K562 (cell line): Measurements from ENCODE around the gene SLC39A5. TPM values are rescaled to one million over a fixed set of nuclear protein-coding genes. Genes with fewer than 3 reads are reported as not detected.

Experiments
- BACH1 ChIP-seq: fragments of 200-800 bp; sonication (Bioruptor generic); IDR thresholded peaks from 2 replicates; pipeline ENCODE4 v1.6.1; 2016; ENCODE audit warnings: missing genetic modification characterization, missing compliant biosample characterization
- CXXC5 ChIP-seq: fragments of 250-450 bp; sonication (Bioruptor Pico); IDR thresholded peaks from 2 replicates; pipeline ENCODE4 v1.8.0; 2022; ENCODE audit warnings: inconsistent platforms, mild to moderate bottlenecking, moderate library complexity
- ESRRA ChIP-seq: fragments of 450-650 bp; IDR thresholded peaks from 2 replicates; pipeline ENCODE4 v1.6.1; 2014; ENCODE audit warnings: low read depth, mild to moderate bottlenecking, moderate library complexity, borderline replicate concordance
- FOXM1 ChIP-seq, 2 experiments: fragments of 450-650 bp in 1 of 2; sonication (generic) in 1 of 2; formaldehyde crosslinking in 1 of 2; IDR thresholded peaks; 2 replicates each; pipeline versions ENCODE4 v1.6.1 to v1.9.0; 2017 to 2022; ENCODE audit warnings: low read depth in 2 of 2, mild to moderate bottlenecking in 2 of 2, missing genetic modification reagents in 1 of 2, moderate library complexity in 1 of 2
- GABPB1 ChIP-seq: sonication (generic); formaldehyde crosslinking; IDR thresholded peaks from 2 replicates; pipeline ENCODE4 v1.8.0; 2022; ENCODE audit warnings: mild to moderate bottlenecking, missing genetic modification reagents
- GATAD2A ChIP-seq: fragments of 450-650 bp; IDR thresholded peaks from 2 replicates; pipeline ENCODE4 v1.6.1; 2017
- KDM5B ChIP-seq: fragments of 200-600 bp; sonication (generic); IDR thresholded peaks from 2 replicates; pipeline ENCODE4 v1.6.1; 2012; ENCODE audit warnings: low read depth, mild to moderate bottlenecking, moderate library complexity, low read length, control low read depth, inconsistent platforms; ENCODE audit not compliant: insufficient replicate concordance
- KLF13 ChIP-seq: fragments of 450-650 bp; IDR thresholded peaks from 2 replicates; pipeline ENCODE4 v1.6.1; 2016; ENCODE audit warnings: missing genetic modification characterization, low read depth, mild to moderate bottlenecking, missing compliant biosample characterization, moderate library complexity, borderline replicate concordance
- MAZ ChIP-seq, 2 experiments: fragments of 450-650 bp in 1 of 2; sonication (generic) in 1 of 2; formaldehyde crosslinking; IDR thresholded peaks in 1 of 2; conservative IDR thresholded peaks in 1 of 2; 2 replicates each; pipeline versions ENCODE4 v1.4.0 to v1.5.0; 2020; ENCODE audit warnings: mild to moderate bottlenecking in 1 of 2, missing genetic modification reagents in 1 of 2
- MEF2A ChIP-seq: IDR thresholded peaks from 2 replicates; pipeline ENCODE4 v1.6.1; 2011; ENCODE audit warnings: low read depth, mild to moderate bottlenecking, low read length, moderate library complexity; ENCODE audit not compliant: control insufficient read depth
- MIER1 ChIP-seq: fragments of 450-650 bp; IDR thresholded peaks from 2 replicates; pipeline ENCODE4 v1.6.1; 2016; ENCODE audit warnings: antibody characterized with exemption, mild to moderate bottlenecking, low read depth
- PHF20 ChIP-seq: fragments of 450-650 bp; IDR thresholded peaks from 2 replicates; pipeline ENCODE4 v1.6.1; 2018; ENCODE audit not compliant: partially characterized antibody
- RNF2 ChIP-seq: sonication (generic); IDR thresholded peaks from 2 replicates; pipeline ENCODE4 v1.6.1; 2016
- SLC30A9 ChIP-seq: fragments of 250-450 bp; sonication (Bioruptor Pico); IDR thresholded peaks from 2 replicates; pipeline ENCODE4 v1.8.0; 2022; ENCODE audit warnings: mild to moderate bottlenecking, moderate library complexity
- TAL1 ChIP-seq: fragments of 450-650 bp; IDR thresholded peaks from 2 replicates; pipeline ENCODE4 v1.6.1; 2016; ENCODE audit warnings: mild to moderate bottlenecking
- TARDBP ChIP-seq: fragments of 450-650 bp; IDR thresholded peaks from 2 replicates; pipeline ENCODE4 v1.6.1; 2016
- TEAD1 ChIP-seq, 2 experiments: fragments of 450-650 bp in 1 of 2; sonication (generic) in 1 of 2; formaldehyde crosslinking; IDR thresholded peaks; 2 replicates each; pipeline versions ENCODE4 v1.4.0 to v1.8.0; 2020 to 2022; ENCODE audit warnings: mild to moderate bottlenecking in 2 of 2, missing genetic modification reagents in 1 of 2
- ZFP36 ChIP-seq: fragments of 150-350 bp; IDR thresholded peaks from 2 replicates; pipeline ENCODE4 v1.6.1; 2018; ENCODE audit warnings: low read length, low read depth; ENCODE audit not compliant: partially characterized antibody
- ZNF224 ChIP-seq: sonication (generic); formaldehyde crosslinking; IDR thresholded peaks from 2 replicates; pipeline ENCODE4 v1.8.0; 2022; ENCODE audit warnings: mild to moderate bottlenecking, missing genetic modification reagents
- polyA plus RNA-seq, 8 experiments: library from polyadenylated mRNA; depleted of rRNA in 4 of 8; stranded (reverse) in 5 of 8; unstranded in 3 of 8; fragments of >200 nt; fragmentation: Nextera tagmentation in 2 of 8; fragmentation: Illumina TruSeq in 1 of 8; extraction: Ambion mirVana in 2 of 8; extraction: Trizol in 1 of 8; gene quantifications; 2 replicates each; pipeline versions ENCODE4 v1.2.1 to v1.2.3, GENCODE V29; 2011 to 2014; ENCODE audit warnings: inconsistent platforms in 1 of 8, missing spikeins in 1 of 8
- total RNA-seq, 7 experiments: library from RNA; depleted of rRNA in 6 of 7; stranded (reverse); fragments of >200 nt in 6 of 7; fragmentation: Illumina TruSeq in 2 of 7; extraction: Trizol in 2 of 7; gene quantifications; 2 replicates each; pipeline versions ENCODE4 v1.2.1 to v1.2.3, GENCODE V29; 2011 to 2021; ENCODE audit warnings: low replicate concordance in 1 of 7
- TF ChIP-seq, protein P1 (sequence below): sonication (generic); formaldehyde crosslinking; IDR thresholded peaks from 2 replicates; pipeline ENCODE4 v1.8.1; 2023; ENCODE audit warnings: mild to moderate bottlenecking, missing genetic modification reagents
- TF ChIP-seq, protein P2 (sequence below): fragments of 450-650 bp; formaldehyde crosslinking; IDR thresholded peaks from 2 replicates; pipeline ENCODE4 v1.4.0; 2022; ENCODE audit warnings: mild to moderate bottlenecking, moderate library complexity

The SLC39A5 gene
- total and polyA plus RNA-seq, 9 of the 15 experiments (the other 6 are each of a cell fraction or from before 2014, with no cell fraction given): 0.08 to 0.10 TPM; not detected in 7

DNA sequence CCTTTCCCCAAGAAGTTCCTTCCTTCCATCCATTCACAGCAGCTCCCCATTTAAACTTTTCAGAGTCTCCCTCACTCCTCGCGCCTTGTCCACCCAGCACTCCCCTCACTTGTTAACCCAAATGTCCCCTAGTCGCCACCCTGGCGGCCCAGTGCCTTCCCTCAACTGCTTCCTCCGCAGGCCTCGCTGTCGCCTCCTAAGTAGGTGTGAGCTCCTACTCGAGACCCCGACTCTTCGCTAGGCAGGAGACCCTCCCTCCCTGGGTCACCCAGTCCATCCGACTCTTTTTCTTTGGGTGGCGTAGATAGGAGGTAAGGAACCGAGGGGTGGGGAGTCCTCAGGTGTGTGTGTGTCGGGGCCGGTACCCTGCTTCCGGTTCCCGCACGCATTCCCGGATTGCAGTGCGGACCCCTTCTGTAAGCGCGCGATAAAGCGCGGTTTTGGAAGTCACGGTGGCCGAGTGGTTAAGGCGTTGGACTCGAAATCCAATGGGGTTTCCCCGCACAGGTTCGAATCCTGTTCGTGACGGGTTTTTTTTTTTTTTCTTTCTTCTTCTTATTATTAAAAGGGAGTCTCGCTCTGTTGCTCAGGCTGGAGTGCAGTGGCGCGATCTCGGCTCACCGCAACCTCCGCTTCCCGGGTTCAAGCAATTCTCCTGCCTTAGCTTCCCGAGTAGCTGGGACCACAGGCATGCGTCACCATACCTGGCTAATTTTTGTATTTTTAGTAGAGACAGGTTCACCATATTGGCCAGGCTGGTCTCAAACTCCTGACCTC lies 39.7 kb upstream of the SLC39A5 start (continued):
- no peak for TF ChIP-seq ZNF224 (CRISPR knock-in tag)
- 0 out of 2 replicates have a peak, but pooled peaks have one; percentile 14 for TF ChIP-seq GATAD2A
- TF ChIP-seq MAZ (CRISPR knock-in tag; conservative IDR thresholded peaks at IDR 0.05 in 1 of 2, IDR thresholded peaks at IDR 0.05 in 1 of 2): peak in 1 of 2 experiments; percentile 63; a peak in 2 of 4 replicates
- TF ChIP-seq PHF20: no peak
- peak; percentile 77; the same call in 1 of the 2 replicates for TF ChIP-seq ESRRA
- TF ChIP-seq, protein P1, sequence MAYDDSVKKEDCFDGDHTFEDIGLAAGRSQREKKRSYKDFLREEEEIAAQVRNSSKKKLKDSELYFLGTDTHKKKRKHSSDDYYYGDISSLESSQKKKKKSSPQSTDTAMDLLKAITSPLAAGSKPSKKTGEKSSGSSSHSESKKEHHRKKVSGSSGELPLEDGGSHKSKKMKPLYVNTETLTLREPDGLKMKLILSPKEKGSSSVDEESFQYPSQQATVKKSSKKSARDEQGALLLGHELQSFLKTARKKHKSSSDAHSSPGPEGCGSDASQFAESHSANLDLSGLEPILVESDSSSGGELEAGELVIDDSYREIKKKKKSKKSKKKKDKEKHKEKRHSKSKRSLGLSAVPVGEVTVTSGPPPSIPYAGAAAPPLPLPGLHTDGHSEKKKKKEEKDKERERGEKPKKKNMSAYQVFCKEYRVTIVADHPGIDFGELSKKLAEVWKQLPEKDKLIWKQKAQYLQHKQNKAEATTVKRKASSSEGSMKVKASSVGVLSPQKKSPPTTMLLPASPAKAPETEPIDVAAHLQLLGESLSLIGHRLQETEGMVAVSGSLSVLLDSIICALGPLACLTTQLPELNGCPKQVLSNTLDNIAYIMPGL (CRISPR knock-in tag): peak; percentile 78; the same call in 1 of the 2 replicates
- TF ChIP-seq ZFP36: peak; percentile 55
- peak; percentile 11; the same call in 1 of the 2 replicates for TF ChIP-seq MIER1
- no peak; the same call in 1 of the 2 replicates for TF ChIP-seq FOXM1 (IDR thresholded peaks at IDR 0.05; ENCODE audit: low read depth)
- TF ChIP-seq FOXM1 (CRISPR knock-in tag; IDR thresholded peaks at IDR 0.05; ENCODE audit: low read depth): no peak
- TF ChIP-seq, protein P2, sequence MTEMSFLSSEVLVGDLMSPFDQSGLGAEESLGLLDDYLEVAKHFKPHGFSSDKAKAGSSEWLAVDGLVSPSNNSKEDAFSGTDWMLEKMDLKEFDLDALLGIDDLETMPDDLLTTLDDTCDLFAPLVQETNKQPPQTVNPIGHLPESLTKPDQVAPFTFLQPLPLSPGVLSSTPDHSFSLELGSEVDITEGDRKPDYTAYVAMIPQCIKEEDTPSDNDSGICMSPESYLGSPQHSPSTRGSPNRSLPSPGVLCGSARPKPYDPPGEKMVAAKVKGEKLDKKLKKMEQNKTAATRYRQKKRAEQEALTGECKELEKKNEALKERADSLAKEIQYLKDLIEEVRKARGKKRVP: no peak
- 0 out of 2 replicates have a peak, but pooled peaks have one; percentile 8 for TF ChIP-seq TAL1
- peak; percentile 82 for TF ChIP-seq KDM5B
- 0 out of 2 replicates have a peak, but pooled peaks have one; percentile 33 for TF ChIP-seq KLF13
- no peak for TF ChIP-seq SLC30A9 (CRISPR knock-in tag)
- TF ChIP-seq MEF2A: 0 out of 2 replicates have a peak, but pooled peaks have one; percentile 7
- peak; percentile 89 for TF ChIP-seq GABPB1 (CRISPR knock-in tag)
- TF ChIP-seq BACH1 (tag): no peak
- TF ChIP-seq RNF2: peak; percentile 75; the same call in 1 of the 2 replicates
- TF ChIP-seq CXXC5: peak; percentile 94
- 0 out of 2 replicates have a peak, but pooled peaks have one; percentile 49 for TF ChIP-seq TARDBP
- TF ChIP-seq TEAD1 (CRISPR knock-in tag; IDR thresholded peaks at IDR 0.05): peak in 1 of 2 experiments; percentile 93; a peak in 2 of 4 replicates
